ENCODE results near the gene ENAH.

DNA sequence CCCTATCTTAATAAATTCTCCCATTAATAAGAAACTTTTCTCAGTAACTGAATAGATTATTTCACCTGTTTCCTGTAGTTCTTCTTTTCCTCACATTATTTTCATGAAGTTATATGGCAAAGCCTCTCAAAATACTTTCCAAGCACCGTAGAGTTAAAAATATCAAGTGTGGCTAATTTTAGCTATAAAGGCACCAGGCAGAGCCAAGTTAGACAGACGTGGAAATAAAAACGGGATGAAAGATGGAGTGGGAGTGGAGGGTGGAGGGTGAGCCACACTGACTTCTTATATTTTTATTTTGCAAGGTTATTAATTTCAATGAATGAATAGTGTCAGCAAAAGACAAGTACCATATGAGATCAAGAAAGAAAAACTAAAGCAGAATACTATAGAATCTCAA lies 71.7 kb downstream of the ENAH start:
- TF ChIP-seq, protein P1, sequence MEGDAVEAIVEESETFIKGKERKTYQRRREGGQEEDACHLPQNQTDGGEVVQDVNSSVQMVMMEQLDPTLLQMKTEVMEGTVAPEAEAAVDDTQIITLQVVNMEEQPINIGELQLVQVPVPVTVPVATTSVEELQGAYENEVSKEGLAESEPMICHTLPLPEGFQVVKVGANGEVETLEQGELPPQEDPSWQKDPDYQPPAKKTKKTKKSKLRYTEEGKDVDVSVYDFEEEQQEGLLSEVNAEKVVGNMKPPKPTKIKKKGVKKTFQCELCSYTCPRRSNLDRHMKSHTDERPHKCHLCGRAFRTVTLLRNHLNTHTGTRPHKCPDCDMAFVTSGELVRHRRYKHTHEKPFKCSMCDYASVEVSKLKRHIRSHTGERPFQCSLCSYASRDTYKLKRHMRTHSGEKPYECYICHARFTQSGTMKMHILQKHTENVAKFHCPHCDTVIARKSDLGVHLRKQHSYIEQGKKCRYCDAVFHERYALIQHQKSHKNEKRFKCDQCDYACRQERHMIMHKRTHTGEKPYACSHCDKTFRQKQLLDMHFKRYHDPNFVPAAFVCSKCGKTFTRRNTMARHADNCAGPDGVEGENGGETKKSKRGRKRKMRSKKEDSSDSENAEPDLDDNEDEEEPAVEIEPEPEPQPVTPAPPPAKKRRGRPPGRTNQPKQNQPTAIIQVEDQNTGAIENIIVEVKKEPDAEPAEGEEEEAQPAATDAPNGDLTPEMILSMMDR (IDR thresholded peaks at IDR 0.05) = no peak
- TF ChIP-seq ZBTB33 (IDR thresholded peaks at IDR 0.05; ENCODE audit: borderline replicate concordance, low read depth) = no peak
- TF ChIP-seq RXRA (IDR thresholded peaks at IDR 0.05; ENCODE audit: borderline replicate concordance, low read depth) = no peak
- TF ChIP-seq YY1 (IDR thresholded peaks at IDR 0.05; ENCODE audit: low read depth) = no peak
- TF ChIP-seq JUND (IDR thresholded peaks at IDR 0.05) = no peak
- TF ChIP-seq EZH2phosphoT487 (IDR thresholded peaks at IDR 0.05; ENCODE audit: borderline replicate concordance, low read depth) = no peak
- no peak for TF ChIP-seq TAF1 (IDR thresholded peaks at IDR 0.05; ENCODE audit: borderline replicate concordance, low read depth, low read length)
- TF ChIP-seq MAX (IDR thresholded peaks at IDR 0.05; ENCODE audit: low read depth) = no peak
- TF ChIP-seq CHD2 (IDR thresholded peaks at IDR 0.05; ENCODE audit: low read length, partially characterized antibody) = no peak
- no peak for TF ChIP-seq GABPA (IDR thresholded peaks at IDR 0.05; ENCODE audit: low read depth)
- no peak for TF ChIP-seq EP300 (IDR thresholded peaks at IDR 0.05; ENCODE audit: borderline replicate concordance in 1 of 2, low read depth in 1 of 2, low read length in 1 of 2)
- TF ChIP-seq SIN3A (IDR thresholded peaks at IDR 0.05; ENCODE audit: borderline replicate concordance, low read depth, low read length) = no peak
- no peak for TF ChIP-seq RFX5 (IDR thresholded peaks at IDR 0.05; ENCODE audit: low read length)
